ENCODE measurements around the gene TYMP.
A peak's percentile ranks its signal among the peaks of the same experiment; 100 is the strongest.

The TYMP gene

DNA sequence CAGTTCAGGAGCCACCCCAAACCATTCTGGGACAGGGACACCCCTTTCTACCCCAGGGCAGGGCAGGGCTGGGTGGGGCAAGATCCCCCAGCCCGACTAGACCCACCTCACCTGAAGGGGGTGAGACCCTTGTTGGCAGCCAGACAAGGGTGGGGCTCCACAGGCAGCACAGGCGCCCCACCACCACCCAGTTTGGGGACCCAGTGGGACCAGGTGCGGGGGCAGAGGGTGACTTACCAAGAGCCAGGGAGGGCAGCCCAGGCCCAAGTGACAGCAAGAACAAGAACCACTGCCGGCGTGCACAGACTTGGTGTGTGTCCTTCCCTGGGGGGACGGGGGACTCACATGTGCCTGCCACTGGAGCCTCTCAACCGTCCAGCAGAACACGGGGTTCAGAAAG is 46.3 kb downstream of the TYMP start:
- H3K36me3 Mint-ChIP-seq (ENCODE audit: low read depth), result no peaks in the 10 kb centered on the region
- peaks cover 34% of the 10 kb centered on the region for H3K4me1 Mint-ChIP-seq
- TF ChIP-seq, protein P1, sequence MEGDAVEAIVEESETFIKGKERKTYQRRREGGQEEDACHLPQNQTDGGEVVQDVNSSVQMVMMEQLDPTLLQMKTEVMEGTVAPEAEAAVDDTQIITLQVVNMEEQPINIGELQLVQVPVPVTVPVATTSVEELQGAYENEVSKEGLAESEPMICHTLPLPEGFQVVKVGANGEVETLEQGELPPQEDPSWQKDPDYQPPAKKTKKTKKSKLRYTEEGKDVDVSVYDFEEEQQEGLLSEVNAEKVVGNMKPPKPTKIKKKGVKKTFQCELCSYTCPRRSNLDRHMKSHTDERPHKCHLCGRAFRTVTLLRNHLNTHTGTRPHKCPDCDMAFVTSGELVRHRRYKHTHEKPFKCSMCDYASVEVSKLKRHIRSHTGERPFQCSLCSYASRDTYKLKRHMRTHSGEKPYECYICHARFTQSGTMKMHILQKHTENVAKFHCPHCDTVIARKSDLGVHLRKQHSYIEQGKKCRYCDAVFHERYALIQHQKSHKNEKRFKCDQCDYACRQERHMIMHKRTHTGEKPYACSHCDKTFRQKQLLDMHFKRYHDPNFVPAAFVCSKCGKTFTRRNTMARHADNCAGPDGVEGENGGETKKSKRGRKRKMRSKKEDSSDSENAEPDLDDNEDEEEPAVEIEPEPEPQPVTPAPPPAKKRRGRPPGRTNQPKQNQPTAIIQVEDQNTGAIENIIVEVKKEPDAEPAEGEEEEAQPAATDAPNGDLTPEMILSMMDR (IDR thresholded peaks at IDR 0.05), result no peak
- DNase-seq, result no peak
- H3K27me3 Mint-ChIP-seq (ENCODE audit: low read depth, poor library complexity), result peaks cover 35% of the 10 kb centered on the region
- H3K4me3 Mint-ChIP-seq, result no peak overlapping the region
- H3K27ac Mint-ChIP-seq, result no peak overlapping the region
- peaks cover 8% of the 10 kb centered on the region for H3K9me3 Mint-ChIP-seq

- no peak for DNase-seq
- peaks cover 39% of the 10 kb centered on the region for H3K27me3 Mint-ChIP-seq (ENCODE audit: low read depth, poor library complexity)
- H3K9me3 Mint-ChIP-seq, result peaks cover 8% of the 10 kb centered on the region
- peaks cover 34% of the 10 kb centered on the region for H3K4me1 Mint-ChIP-seq
- TF ChIP-seq, protein P1 (IDR thresholded peaks at IDR 0.05), result no peak
- H3K36me3 Mint-ChIP-seq (ENCODE audit: low read depth), result no peaks in the 10 kb centered on the region
- H3K4me3 Mint-ChIP-seq, result no peak overlapping the region
- H3K27ac Mint-ChIP-seq, result no peak overlapping the region
Observed at GRCh38 chr22:50483106-50483505, 46.7 kb downstream of the TYMP start.

- H3K4me3 Mint-ChIP-seq, result peak overlapping the region; percentile 61
- DNase-seq, result no peak
- H3K27ac Mint-ChIP-seq, result no peak overlapping the region
- H3K4me1 Mint-ChIP-seq, result peaks cover 40% of the 10 kb centered on the region
- TF ChIP-seq, protein P1 (IDR thresholded peaks at IDR 0.05), result no peak
- peaks cover 8% of the 10 kb centered on the region for H3K9me3 Mint-ChIP-seq
- H3K27me3 Mint-ChIP-seq (ENCODE audit: low read depth, poor library complexity), result peaks cover 43% of the 10 kb centered on the region
- H3K36me3 Mint-ChIP-seq (ENCODE audit: low read depth), result no peaks in the 10 kb centered on the region
Observed at GRCh38 chr22:50482107-50483074, 47.4 kb downstream of the TYMP start.

DNA sequence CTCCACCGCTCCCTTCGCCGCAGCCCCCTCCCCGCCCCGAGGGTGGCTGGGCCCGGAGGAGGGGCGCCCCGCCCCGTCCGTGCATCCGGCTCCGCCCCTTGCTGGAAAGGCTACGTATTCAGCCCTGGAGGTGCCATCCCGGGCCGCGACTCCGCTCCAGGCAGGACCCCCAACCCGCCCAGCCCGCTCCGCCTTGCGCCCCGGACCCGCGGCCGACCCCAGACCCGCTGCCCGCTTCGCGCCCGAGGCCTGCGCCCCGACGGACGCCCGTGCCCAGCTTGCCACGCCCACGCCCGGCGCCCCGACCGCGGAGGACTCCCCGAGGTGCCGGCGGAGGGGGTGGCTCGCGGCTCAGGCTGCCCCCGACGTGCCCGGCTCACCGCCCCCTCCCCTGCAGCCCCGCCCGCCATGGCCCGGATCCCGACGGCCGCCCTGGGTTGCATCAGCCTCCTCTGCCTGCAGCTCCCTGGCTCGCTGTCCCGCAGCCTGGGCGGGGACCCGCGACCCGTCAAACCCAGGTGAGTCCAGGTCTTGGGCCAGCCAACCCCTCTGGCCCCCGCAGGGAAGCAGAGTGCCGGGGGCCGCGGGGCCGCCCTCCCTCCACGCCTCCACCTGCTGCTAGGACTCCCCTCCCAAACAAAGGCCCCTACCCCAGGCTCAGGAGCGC is 48.2 kb downstream of the TYMP start, which contains the start of gene ADM2:
Gene ADM2, plus strand, starts transcription at position 104 of the 667 bp plus-strand sequence. Its CDS starts 305 bp downstream, at position 409.
- TF ChIP-seq, protein P1 (IDR thresholded peaks at IDR 0.05), result no peak
- Mint-ChIP-seq H3K9me3 (peaks cover 8% of the 10 kb centered on the region), H3K4me1 (peaks cover 43% of the 10 kb centered on the region), H3K27me3 (ENCODE audit: low read depth, poor library complexity) (peaks cover 46% of the 10 kb centered on the region), H3K36me3 (ENCODE audit: low read depth) (no peaks in the 10 kb centered on the region), H3K27ac (no peak within 1 kb of the TSS), H3K4me3 (peak within 1 kb of the TSS; percentile 67)
- peak; percentile 80 for DNase-seq

DNA sequence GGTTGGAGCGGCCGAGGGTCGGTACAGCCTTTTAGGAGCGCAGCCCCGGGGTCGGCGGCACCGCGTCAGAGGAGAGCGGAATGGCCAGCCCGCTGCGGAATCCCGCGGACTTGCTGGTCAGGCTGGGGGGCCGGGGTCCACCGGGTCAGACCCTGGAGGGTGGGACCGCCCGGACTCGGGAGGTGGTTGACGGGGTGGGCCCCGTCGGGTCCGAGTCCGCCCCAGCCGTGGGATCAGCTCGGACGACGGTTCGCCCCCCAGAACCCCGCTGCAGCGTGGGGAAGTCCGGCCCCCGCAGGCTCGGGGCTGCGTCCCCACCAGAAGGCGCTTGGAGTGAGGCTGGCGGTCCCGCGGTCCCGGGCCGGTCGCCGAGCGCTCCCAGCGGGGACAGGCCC is 48.8 kb downstream of the TYMP start:
- Mint-ChIP-seq H3K4me3 (peak overlapping the region; percentile 45), H3K27ac (no peak overlapping the region), H3K9me3 (peaks cover 8% of the 10 kb centered on the region), H3K36me3 (ENCODE audit: low read depth) (no peaks in the 10 kb centered on the region), H3K4me1 (peaks cover 41% of the 10 kb centered on the region), H3K27me3 (ENCODE audit: low read depth, poor library complexity) (peaks cover 45% of the 10 kb centered on the region)
- DNase-seq, result no peak
- TF ChIP-seq, protein P1 (IDR thresholded peaks at IDR 0.05), result no peak
